ENCODE results near the gene EYA4. TPM values are rescaled to one million over a fixed set of nuclear protein-coding genes. Genes with fewer than 3 reads are reported as not detected.

EYA4 gene
- polyA plus RNA-seq, 1 donor, result 23.4 TPM

DNA sequence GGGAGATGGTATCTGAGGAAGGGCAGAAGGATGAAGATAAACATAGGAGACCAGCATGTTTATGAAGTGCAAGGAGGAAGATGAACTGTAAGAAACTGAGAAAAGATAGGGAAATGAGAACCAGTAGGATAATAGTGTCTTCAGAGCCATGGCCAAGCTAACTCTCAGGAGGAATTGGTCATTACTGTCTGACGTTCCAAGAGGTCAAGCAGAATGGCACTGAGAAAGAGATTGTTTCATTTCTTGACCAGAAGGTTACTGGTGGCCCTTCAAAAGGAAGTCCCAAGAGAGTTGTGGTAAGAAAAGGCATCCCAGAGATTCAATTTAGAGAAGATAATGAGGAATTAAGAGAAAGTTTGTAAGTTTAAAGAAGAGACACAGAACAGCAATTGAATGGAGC, 47.5 kb downstream of the EYA4 start:
- no peak for DNase-seq (ENCODE audit: low read depth)

DNA sequence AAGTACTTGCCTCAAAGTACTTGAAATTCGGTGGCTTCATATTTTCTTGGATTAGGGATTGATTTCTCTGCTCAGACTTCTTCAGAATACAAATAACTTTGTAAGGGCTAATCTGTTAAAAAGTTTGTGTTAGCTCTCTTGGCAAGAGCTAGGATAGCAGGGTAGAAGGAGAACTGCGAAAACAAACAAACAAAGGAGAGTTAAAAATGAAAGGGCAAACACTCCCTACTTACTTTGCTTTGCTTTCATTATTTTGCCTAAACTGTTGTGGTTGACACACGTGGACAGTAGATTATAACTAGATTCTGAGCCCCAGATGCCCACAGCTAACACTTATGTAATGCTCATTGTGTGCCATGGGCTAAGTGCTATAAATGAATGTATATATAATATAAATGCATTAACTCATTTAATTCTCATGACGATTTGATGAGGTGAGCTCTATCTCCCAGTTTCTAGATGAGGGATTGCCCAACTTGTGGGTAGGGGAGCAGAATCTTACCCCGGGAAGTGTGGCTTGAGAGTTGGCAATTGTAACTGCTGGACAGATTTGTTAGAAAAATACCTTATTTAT, 48.7 kb downstream of the EYA4 start:
- DNase-seq (ENCODE audit: low read depth), result no peak

DNA sequence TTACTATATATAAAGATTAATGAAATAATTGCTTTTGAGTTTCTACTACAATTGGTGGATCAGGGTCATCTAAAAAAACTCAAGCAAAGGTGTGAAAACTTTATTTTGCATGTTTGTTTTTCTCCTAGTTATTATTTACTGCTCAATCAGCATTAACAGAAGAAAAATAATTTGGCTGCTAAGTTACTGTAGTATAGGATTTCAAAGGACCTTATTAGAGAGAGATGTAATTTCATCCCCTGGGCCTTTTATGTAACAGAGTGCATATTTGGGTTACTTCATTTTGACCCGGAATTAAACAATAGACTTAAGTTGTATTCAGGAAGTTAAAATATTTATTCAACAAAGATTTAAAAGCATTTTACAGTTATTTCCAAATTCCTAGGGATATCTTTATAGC, 49.8 kb downstream of the EYA4 start:
- DNase-seq (ENCODE audit: low read depth), result no peak

DNA sequence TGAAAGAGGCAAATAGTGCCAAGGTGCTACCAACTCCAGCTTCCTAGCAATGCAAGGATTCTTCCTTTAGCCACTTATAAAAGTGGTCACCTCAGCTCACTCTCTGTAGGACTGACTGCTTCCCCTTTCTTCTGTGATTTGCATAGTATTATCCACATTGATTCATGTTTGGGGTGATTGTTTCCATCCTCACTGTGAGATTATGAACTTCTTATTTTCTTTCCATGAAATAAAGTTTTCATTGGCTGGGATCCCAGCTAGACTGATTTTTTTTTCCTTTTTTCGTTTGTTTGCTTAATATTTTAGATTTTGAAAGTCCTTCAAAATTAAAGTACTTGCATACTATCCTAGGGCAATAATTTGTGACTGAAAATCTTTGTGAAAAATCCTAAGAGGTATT, 50.5 kb downstream of the EYA4 start:
- DNase-seq (ENCODE audit: low read depth), result no peak

DNA sequence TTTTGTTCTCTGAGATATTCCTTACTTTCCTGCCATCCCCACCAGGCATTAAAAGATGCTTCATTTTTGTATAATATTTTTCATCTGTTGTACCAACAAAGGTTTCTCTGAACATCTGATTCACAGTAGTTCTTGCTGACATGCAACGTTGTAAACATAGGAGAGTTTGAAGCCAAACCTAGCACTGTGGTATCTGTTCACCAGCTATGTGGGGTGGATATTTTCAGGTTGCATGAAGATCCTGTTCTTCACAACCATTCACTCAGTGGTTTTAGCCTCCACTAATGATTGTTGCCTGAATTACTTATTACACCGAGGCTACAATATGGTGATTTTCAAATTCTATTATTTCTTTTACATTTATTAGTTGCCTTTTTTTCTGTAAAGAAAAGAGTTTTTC, 56.5 kb downstream of the EYA4 start:
- no peak for DNase-seq (ENCODE audit: low read depth)

DNA sequence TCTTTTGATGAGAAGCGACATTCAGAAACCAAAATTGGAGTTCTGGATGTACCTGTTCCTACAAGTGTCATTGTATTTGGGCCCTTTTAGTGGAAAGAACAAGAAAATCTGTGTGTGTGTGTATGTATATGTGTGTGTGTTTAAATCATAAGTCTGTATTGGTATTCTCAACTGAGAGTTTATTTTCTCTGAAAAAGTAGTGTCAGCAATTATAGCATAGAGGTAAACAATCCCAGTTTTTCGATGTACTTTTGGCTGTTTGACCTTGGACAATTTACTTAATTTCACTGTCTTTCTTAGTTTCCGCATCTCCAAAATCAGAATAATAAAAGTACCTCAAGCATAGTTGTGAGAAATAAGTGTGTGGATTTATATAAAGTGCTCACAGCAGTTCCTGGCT, 57.2 kb downstream of the EYA4 start:
- no peak for DNase-seq (ENCODE audit: low read depth)

DNA sequence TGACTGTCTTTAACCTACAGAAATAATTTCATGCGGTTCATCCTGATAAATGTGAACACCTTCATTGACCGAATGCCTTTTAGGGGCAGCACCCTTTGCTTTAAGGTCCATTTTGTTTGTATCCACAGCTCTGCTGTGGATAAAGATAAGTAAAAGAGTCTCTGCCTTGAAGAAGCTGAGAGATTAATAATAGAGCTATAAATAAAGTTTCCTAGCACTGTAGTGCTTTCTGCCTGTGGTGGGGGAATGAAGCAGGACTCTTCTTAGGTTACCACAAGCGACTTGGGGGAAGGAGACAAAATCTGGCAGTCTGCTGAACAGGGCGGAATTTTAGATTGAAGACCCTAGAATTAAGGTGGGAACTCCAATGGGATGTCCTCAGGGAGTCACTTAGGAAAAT, 57.6 kb downstream of the EYA4 start:
- no peak for DNase-seq (ENCODE audit: low read depth)

DNA sequence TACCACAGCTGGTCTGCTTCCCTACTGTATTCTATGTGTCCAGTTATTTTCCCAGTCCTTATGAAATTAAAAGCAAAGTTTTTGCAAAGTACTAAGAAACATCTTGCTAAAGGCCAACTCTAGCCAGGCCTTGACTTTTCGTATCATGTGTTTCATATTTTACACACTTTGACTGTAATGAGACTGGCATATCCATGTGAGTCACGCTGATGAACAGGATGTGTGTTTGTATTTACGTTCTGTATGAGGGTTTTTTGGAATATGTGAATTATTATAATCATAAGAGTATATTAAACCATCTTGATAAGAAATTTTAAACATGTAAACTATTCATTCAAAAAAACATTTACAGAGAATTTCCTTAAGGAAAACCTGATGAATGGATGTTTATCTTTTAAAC, 59.7 kb downstream of the EYA4 start:
- no peak for DNase-seq (ENCODE audit: low read depth)

DNA sequence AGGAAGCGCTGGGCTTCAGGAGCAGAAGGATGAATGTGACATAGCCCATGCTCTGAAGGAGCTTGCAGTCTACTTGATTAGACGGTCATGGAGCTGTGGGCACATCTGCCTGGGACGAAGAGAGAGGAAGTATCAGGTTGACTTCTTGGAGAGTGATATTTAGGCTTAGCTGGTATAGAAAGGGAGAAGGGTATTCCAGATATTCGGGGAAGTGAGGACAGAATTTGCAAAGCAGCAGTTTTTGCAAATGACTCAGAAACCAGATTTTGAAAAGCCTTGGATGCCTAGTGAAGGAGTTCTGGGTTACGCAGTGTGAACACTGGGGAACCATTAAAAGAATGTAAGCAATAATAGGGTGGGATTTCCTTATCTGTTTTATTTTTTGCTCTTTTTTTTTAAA, 60.7 kb downstream of the EYA4 start:
- no peak for DNase-seq (ENCODE audit: low read depth)

DNA sequence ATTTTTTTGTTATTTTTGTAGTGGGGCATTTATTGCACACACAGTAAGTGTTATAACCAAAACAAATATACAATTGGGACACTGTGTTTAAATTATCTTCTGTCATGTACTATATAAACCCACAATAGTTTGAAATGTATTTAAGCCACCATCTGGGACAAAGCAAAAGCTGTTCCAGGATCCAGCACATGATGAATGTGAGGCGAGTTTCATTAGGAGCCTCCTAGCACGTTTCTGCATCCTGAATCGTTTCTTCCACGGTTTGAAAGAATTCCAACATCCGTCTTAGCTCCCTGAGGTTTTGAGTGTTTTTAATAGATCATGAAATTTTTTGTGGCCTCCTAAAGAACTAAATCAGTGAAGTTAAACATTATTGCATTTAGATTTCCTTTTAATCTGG, 65.8 kb downstream of the EYA4 start:
- peak; percentile 22 for DNase-seq (ENCODE audit: low read depth)

DNA sequence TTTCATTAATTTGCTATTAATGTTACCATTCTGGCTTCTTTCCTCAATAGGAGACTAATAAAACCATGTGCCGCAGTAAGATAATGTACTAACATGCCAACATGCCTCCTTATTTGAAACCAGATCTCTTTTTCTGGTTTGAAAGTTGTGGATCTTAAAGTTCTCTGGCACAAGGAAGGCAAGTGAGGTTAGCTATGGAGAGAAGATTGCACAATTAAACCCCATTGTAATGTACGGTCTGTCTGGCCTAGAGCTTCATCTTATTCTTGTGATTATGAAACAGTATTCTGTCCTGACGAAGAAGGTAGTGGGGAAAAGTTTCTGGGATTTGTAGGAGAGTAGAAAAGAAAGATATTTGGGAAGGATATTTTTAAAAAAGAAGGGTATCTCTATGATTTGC, 68.4 kb downstream of the EYA4 start:
- DNase-seq (ENCODE audit: low read depth), result no peak

DNA sequence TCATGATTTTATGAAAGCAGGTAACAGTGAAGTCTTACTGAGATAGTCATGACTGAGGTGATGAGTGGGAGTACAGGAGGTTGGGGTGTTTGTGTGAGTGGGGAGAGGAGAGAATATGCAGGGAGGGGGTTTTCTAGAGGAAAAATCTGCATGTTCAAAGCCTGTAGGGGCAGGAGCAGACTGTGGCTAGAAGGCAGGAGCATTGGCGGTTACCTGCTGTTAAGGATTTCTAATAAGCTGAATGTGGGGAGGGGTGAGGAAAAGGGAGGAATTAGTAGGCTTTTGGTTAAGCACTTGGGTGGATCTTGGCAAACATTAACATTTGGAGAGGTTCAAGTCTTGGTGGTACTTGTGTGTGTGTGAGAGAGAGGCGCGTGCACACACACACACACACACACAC, 70.8 kb downstream of the EYA4 start:
- DNase-seq (ENCODE audit: low read depth), result no peak

DNA sequence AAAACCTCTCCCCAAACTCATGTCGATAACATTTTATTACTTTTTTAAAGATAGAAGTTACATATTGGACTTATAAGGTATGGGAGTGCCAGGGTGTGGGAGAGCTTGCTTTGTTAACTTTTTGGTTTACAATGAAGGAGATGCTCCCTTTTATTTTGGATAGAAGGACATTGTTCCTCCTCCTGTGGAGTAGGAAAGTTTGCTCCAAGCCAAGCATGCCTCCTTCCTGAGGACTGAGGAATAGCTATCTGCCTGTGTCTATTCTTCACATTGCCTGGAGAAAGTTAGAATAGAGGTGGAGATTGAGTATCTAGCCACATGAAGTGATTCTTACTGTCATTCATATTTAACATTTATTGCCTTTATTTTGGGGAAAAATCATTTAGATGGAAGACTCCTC, 71.9 kb downstream of the EYA4 start:
- DNase-seq (ENCODE audit: low read depth), result no peak

DNA sequence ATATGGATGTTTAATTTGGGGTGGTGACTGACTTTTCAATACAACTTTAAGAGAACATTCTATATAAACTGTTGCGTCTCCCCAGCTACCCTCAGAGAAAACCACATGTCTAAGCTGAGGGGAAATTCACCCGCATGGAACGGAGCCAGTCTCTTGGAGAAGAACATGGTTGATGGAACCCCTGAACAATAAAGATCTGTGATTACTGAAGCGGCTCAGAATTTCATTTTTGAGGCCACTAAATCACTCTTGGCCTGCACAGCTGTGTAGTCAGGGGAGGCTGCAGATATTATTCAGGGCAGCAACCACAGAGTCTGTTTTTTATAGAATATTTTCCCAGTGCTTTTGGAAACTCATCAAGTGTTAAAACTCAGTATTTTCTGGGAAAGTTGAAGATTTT, 73.8 kb downstream of the EYA4 start:
- no peak for DNase-seq (ENCODE audit: low read depth)

DNA sequence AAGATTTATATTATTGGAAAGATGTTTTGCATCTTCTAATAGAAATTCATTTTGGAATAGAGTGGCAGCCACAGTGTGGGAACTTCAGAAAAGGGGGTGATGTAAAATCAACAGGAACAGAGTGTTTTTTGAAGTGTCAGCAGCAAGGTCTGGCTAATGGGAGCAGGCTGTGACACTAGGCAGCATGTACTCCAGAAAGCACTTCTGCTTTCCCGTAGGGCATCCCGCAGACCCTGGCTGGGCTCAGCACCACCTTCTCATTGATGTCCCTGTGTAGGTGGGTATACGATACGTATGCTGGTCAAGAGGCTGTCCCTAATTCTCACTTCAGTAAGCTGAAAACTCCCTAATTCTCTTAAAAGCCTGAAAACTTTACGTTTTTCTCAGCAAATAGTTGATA, 74.7 kb downstream of the EYA4 start:
- no peak for DNase-seq (ENCODE audit: low read depth)

DNA sequence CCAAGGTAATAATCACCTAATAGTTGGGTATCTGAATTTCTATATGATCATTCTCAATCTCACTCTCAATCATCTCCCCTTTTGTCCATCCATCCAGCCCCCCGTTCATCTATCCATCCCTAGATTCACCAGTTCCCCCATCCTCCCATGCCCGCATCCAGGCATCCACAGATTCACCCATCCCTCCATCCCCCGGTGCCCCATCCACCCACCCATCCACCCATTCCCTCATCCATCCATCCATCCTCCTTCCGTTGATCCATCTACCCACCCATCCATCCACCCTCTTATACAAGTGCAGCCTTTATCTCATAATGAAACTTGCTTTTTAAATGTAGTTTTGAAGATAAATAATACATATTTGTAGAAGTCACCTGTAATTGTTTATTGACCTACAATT, 76.5 kb downstream of the EYA4 start:
- no peak for DNase-seq (ENCODE audit: low read depth)

DNA sequence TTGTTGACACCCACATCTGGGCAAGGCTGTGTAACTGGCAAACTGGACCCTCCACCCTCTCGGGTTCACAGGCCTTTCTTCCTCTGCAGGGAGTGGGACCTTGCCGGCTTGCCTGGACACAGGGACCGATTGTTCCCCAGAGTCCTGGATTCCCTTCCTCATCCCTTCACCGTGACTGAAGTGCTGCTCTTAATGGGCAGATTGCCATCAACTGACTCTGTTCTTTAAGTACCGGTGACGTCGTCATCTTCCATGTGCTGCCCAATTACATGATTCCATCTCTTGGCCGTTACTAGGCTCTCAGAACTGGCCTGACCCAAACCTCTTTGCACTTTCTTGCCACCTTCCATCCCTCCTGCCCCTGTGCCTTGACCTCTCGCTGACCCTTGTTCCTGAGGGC, 85.4 kb downstream of the EYA4 start:
- DNase-seq (ENCODE audit: low read depth), result no peak

DNA sequence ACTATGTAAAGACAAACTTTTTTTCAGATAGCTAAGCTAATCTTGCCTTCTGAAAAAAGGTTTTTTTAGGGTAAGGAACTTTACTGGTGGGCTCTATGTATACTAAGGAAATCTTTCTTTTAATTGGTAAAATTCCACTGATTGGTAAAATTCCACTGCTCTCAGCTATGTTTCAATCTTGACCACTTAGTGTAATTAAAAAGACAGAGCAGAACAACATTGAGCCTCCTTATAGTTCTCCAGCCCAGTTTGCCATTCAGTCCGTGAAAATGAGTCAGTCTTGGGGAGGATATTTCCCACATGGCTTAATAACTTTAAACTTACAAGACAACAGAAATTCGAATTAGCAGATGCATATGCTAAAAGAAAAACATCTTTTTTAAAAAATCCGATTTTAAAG, 92.7 kb downstream of the EYA4 start:
- no peak for DNase-seq (ENCODE audit: low read depth)

DNA sequence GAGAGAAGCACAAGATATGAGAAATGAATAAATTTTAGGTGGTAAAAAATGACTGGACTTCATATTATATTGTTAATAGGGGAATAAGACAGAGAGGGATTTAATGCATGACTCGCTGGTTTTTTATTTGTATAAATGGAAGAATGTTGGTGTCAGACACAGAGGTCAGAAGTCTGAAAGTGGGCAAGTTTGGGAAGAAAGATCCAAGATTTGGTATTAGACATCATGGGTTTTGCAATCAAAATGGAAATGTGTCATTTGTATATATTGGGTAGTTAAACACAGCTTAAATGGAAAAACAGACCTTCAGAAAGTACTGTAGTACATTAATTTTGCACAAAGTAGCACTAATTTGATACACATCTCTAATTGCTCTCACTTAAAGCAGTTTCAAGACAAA, 96.2 kb downstream of the EYA4 start:
- no peak for DNase-seq (ENCODE audit: low read depth)

DNA sequence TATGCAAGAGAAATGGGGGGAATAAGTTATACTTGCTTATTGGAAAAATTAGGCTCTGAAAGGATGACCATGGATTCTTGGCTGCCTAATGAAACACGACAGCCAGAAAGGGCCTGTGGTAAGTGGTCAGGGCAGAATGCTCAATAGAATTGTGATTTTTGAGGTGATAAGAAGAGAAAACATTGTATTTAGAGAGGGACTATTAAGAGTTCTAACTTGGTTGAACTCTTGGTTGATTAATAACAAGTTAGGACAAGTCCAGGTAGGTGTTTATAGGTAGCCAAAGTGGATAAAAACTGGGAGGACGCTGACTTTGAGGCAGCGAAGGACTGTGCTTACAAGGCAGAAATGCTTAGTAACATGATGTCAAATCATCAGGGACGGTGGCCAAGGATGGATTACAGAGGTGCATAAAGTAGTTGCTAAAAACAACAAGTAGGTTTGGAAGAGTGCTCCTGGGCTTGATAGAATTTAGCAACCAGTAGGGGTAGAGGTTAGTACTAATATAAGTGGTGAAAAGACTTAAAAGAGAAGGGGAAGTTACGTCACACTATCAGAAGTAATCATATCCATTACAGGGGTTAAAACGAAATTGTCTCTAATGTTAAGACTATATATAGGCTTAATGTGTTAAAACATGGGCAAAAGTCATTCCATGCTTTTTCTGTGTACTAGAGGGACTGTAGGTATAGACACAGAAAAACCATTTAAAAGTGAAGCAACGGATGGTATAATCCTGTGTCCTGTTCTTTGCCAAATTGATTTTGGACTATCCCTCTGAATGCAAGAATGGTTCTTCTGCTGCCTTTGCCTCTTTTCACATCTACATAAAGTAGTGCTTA, 98.6 kb downstream of the EYA4 start:
- no peak for DNase-seq (ENCODE audit: low read depth)

DNA sequence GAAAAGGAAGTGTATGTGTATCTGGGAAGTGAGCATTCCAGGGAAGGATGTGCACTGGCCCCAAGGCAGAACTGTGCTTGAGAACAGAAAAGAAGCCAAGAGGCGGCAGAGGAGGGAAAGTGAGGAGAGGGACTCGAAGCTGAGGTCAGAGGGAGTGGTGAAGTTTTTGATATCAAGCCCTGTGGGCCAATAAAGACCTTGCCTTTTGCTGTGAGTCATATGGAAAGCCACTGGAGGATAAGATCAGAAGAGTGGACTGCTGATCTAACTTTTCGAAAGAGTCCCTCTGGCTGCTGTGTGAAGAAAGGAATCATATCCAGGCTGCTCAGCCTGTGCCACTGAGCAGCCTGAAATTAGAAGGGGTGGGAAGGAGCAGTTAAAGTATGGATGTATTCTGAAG, 99.4 kb downstream of the EYA4 start:
- DNase-seq (ENCODE audit: low read depth), result no peak

DNA sequence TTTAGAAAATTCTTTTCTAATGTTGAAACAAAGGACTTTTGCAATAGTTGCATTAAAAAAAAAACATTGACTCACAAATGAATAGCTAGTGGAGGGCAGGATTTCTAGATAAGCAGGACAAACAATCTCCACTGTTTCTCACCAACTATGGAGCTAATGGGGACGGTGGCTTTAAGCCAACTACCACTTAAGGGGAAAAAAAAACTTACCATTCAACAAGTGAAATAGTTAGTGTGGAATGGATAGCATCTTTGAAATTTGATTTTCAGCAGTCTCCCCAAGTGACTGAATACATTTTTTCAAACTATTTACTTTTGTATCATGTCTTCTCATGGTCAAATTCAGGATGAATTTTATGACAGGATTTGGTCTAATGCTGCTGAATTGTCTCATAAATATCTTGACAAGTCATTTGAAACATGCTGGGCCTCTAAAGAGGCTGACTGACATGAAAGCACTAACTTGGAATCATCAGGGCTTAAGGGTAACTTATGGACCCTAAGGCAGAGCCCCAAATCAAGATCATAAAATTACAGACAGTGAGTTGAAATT, 100.5 kb downstream of the EYA4 start:
- no peak for DNase-seq (ENCODE audit: low read depth)

DNA sequence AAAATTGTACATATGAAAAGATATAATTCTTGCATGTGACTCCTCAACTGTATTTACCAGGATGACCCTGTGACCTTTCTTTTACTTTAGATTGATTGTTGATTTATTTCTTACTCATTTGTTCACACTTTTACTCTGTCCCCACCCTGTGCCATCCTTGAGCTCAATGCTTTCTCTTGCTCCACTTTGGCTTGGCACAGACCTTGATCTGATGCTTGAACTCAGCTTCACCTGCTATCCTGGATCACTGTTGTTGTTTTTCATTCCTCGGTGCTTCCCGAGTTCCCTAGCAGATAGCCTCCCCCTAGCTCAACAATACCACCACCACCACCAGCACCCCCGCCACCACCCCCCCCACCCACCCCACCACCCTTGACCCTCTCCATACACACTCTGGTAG, 102.1 kb downstream of the EYA4 start:
- DNase-seq (ENCODE audit: low read depth), result no peak

DNA sequence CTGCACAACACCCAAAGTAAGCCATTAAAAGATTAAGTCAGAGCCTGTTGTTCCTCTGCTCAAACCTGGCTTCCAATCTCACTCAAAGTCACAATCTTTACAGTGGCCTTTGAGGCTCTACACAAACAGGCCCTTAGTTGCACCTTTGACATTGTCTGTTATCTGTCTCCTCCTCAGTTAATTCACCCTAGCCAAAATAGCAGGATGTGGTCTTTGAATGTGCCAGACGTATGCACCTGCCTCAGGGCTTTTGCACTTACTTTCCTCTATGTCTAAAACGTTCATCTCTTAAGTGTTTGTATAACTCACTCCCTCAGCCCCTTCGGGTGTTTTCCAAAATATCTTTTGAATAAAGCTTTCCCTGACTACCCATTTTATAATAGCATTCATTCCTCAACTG, 107.7 kb downstream of the EYA4 start:
- no peak for DNase-seq (ENCODE audit: low read depth)
